ENCODE results near the gene ACKR2. TPM values are rescaled to one million over a fixed set of nuclear protein-coding genes. Genes with fewer than 3 reads are reported as not detected.

Gene ACKR2
- polyA plus RNA-seq, 1 of the 3 experiments (the other 2 are of a cell fraction) = 0.10 TPM

DNA sequence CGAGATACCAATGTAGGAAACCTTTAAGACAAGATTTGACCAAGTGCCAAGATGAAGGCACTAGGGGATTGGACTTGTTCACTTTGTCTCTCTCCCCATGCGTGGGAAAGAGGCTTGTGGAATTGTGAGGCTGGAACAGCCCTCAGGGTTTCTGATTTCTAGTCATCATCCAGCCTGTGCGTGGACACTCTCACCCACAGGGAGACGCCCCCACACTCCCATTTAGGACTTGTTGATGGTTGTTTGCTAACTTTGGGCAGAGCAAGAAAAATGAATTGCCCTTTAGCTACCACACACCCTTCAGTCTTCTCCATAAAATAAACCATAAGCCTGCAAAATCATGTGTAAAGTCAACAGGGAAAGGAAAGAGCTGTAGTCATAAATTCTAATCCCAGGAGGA, 18.4 kb downstream of the ACKR2 start:
- no peak for TF ChIP-seq SIN3A (IDR thresholded peaks at IDR 0.05; ENCODE audit: borderline replicate concordance, low read depth, low read length)
- TF ChIP-seq, protein P1, sequence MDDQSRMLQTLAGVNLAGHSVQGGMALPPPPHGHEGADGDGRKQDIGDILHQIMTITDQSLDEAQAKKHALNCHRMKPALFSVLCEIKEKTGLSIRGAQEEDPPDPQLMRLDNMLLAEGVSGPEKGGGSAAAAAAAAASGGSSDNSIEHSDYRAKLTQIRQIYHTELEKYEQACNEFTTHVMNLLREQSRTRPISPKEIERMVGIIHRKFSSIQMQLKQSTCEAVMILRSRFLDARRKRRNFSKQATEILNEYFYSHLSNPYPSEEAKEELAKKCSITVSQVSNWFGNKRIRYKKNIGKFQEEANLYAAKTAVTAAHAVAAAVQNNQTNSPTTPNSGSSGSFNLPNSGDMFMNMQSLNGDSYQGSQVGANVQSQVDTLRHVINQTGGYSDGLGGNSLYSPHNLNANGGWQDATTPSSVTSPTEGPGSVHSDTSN (IDR thresholded peaks at IDR 0.05) = no peak
- TF ChIP-seq, protein P2, sequence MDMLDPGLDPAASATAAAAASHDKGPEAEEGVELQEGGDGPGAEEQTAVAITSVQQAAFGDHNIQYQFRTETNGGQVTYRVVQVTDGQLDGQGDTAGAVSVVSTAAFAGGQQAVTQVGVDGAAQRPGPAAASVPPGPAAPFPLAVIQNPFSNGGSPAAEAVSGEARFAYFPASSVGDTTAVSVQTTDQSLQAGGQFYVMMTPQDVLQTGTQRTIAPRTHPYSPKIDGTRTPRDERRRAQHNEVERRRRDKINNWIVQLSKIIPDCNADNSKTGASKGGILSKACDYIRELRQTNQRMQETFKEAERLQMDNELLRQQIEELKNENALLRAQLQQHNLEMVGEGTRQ (IDR thresholded peaks at IDR 0.05; ENCODE audit: borderline replicate concordance, low read depth, low read length) = no peak
- TF ChIP-seq MXI1 (IDR thresholded peaks at IDR 0.05; ENCODE audit: low read depth, low read length) = no peak
- no peak for TF ChIP-seq TCF12 (IDR thresholded peaks at IDR 0.05)
- TF ChIP-seq, protein P3, sequence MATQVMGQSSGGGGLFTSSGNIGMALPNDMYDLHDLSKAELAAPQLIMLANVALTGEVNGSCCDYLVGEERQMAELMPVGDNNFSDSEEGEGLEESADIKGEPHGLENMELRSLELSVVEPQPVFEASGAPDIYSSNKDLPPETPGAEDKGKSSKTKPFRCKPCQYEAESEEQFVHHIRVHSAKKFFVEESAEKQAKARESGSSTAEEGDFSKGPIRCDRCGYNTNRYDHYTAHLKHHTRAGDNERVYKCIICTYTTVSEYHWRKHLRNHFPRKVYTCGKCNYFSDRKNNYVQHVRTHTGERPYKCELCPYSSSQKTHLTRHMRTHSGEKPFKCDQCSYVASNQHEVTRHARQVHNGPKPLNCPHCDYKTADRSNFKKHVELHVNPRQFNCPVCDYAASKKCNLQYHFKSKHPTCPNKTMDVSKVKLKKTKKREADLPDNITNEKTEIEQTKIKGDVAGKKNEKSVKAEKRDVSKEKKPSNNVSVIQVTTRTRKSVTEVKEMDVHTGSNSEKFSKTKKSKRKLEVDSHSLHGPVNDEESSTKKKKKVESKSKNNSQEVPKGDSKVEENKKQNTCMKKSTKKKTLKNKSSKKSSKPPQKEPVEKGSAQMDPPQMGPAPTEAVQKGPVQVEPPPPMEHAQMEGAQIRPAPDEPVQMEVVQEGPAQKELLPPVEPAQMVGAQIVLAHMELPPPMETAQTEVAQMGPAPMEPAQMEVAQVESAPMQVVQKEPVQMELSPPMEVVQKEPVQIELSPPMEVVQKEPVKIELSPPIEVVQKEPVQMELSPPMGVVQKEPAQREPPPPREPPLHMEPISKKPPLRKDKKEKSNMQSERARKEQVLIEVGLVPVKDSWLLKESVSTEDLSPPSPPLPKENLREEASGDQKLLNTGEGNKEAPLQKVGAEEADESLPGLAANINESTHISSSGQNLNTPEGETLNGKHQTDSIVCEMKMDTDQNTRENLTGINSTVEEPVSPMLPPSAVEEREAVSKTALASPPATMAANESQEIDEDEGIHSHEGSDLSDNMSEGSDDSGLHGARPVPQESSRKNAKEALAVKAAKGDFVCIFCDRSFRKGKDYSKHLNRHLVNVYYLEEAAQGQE (IDR thresholded peaks at IDR 0.05; ENCODE audit: low read depth, low read length) = no peak
- TF ChIP-seq RFX5 (IDR thresholded peaks at IDR 0.05; ENCODE audit: low read length) = no peak
- Histone ChIP-seq H3K4me3 (ENCODE audit: low read depth in 2 of 2, low read length in 1 of 2) (no peak overlapping the region), H2AFZ (ENCODE audit: low read depth) (no peak overlapping the region), H3K4me2 (no peak overlapping the region), H3K27me3 (ENCODE audit: insufficient read depth) (no peaks in the 10 kb centered on the region; the same call in 1 of the 2 replicates), H3K9me2 (no peaks in the 10 kb centered on the region), H3K9me3 (no peaks in the 10 kb centered on the region), H3K4me1 (ENCODE audit: control insufficient read depth in 1 of 2, insufficient read depth in 2 of 2, low read depth in 1 of 2, low read length in 1 of 2) (peaks cover 0 to 6% of the 10 kb centered on the region in 2 experiments; a peak in 2 of 4 replicates), H3F3A (replicated peaks; ENCODE audit: insufficient read depth) (no peaks in the 10 kb centered on the region), H3K36me3 (replicated peaks in 1 of 2; ENCODE audit: control insufficient read depth in 1 of 2, insufficient read depth in 2 of 2, low read length in 1 of 2) (no peaks in the 10 kb centered on the region), H3K9ac (no peak overlapping the region), H3K27ac (ENCODE audit: low read depth in 2 of 2, low read length in 1 of 2) (no peak overlapping the region), H4K20me1 (ENCODE audit: insufficient read depth) (no peaks in the 10 kb centered on the region), H3K79me2 (ENCODE audit: insufficient read depth) (no peaks in the 10 kb centered on the region)
- POLR2A ChIA-PET = no interaction called here
- no peak for DNase-seq
- CTCF ChIA-PET = interaction anchor here (0.6 to 2.3 kb wide), 2 partner anchors 7 to 580 kb away, joined by 3 to 13 read pairs; no protein-coding TSS in a partner anchor
- 30% methylated on average over 4 of the region's 4 CpGs for WGBS (ENCODE audit: low lambda C conversion rate)

DNA sequence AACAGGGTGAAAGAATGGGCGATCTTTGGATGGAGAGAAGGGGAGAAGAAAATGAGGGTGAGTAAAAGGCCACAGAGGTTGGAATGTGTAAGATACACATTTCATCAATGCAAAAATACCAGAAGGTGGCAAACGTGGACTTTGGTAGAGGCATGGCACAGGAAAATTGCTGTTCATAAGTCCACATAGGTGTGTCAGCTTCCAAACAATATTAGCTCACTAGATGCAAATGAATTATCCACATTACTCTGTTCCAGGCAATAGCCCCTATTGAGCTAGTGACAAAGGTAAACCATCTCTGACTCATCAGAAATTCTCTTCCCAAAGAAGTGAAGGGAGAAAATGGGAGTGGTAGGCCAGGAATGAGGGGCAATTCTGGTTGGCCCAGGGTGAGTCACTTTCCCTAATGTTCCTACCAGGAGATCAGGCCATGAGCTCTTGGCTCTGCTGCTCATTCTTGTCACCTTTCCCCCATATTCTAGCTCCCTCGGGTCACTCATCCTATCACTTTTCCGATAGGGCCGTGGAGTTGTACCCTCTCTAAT, 19.9 kb downstream of the ACKR2 start:
- Histone ChIP-seq H3K4me2 (no peak overlapping the region), H3K4me3 (ENCODE audit: low read depth in 2 of 2, low read length in 1 of 2) (no peak overlapping the region), H3K27ac (ENCODE audit: low read depth in 2 of 2, low read length in 1 of 2) (no peak overlapping the region), H2AFZ (ENCODE audit: low read depth) (no peak overlapping the region), H3K9me2 (no peaks in the 10 kb centered on the region), H3K9me3 (no peaks in the 10 kb centered on the region), H3K36me3 (replicated peaks in 1 of 2; ENCODE audit: control insufficient read depth in 1 of 2, insufficient read depth in 2 of 2, low read length in 1 of 2) (no peaks in the 10 kb centered on the region), H3F3A (replicated peaks; ENCODE audit: insufficient read depth) (no peaks in the 10 kb centered on the region), H3K9ac (no peak overlapping the region), H4K20me1 (ENCODE audit: insufficient read depth) (no peaks in the 10 kb centered on the region), H3K27me3 (ENCODE audit: insufficient read depth) (no peaks in the 10 kb centered on the region; the same call in 1 of the 2 replicates), H3K4me1 (ENCODE audit: control insufficient read depth in 1 of 2, insufficient read depth in 2 of 2, low read depth in 1 of 2, low read length in 1 of 2) (peaks cover 0 to 3% of the 10 kb centered on the region in 2 experiments; a peak in 2 of 4 replicates), H3K79me2 (ENCODE audit: insufficient read depth) (no peaks in the 10 kb centered on the region)
- CTCF ChIA-PET = interaction anchor here (0.6 to 3.4 kb wide), 3 partner anchors 9 to 48 kb away, joined by 3 to 63 read pairs (median 13); no protein-coding TSS in a partner anchor
- WGBS (ENCODE audit: low lambda C conversion rate) = 66% methylated on average over 5 of the region's 5 CpGs
- no peak for TF ChIP-seq FOSL2 (IDR thresholded peaks at IDR 0.05; ENCODE audit: borderline replicate concordance, low read depth)
- no peak for TF ChIP-seq SIN3A (IDR thresholded peaks at IDR 0.05; ENCODE audit: borderline replicate concordance, low read depth, low read length)
- TF ChIP-seq, protein P4, sequence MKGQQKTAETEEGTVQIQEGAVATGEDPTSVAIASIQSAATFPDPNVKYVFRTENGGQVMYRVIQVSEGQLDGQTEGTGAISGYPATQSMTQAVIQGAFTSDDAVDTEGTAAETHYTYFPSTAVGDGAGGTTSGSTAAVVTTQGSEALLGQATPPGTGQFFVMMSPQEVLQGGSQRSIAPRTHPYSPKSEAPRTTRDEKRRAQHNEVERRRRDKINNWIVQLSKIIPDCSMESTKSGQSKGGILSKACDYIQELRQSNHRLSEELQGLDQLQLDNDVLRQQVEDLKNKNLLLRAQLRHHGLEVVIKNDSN (IDR thresholded peaks at IDR 0.05; ENCODE audit: borderline replicate concordance, low read depth) = no peak
- no peak for TF ChIP-seq NFIC (IDR thresholded peaks at IDR 0.05; ENCODE audit: borderline replicate concordance)
- TF ChIP-seq TAF1 (IDR thresholded peaks at IDR 0.05; ENCODE audit: borderline replicate concordance, low read depth, low read length) = no peak
- no peak for TF ChIP-seq RAD21 (IDR thresholded peaks at IDR 0.05; ENCODE audit: low read length)
- no peak for TF ChIP-seq MXI1 (IDR thresholded peaks at IDR 0.05; ENCODE audit: low read depth, low read length)
- no peak for TF ChIP-seq MEF2A (IDR thresholded peaks at IDR 0.05; ENCODE audit: borderline replicate concordance, low read depth)
- no peak for TF ChIP-seq POLR2AphosphoS5 (IDR thresholded peaks at IDR 0.05; ENCODE audit: low read depth, low read length)
- POLR2A ChIA-PET = no interaction called here
- no peak for DNase-seq
